Coronary artery (tissue), 2 donors: ENCODE results near the gene SEPTIN5.
"Not testable (repeated sequence)": the region's sequence is repeated elsewhere in the genome, so short reads cannot be mapped to it uniquely, and the experiment has no call there.

Experiments
- DNase-seq: peaks from one replicate; pipeline ENCODE4 v3.0.0-alpha.2; 2017; ENCODE audit warnings: low spot score
- H3K27ac ChIP-seq, 2 donors: fragments of 200-600 bp; sonication (generic); one replicate each; pipeline ENCODE4 v1.5.1; 2016 to 2019
- H3K4me3 ChIP-seq: fragments of 200-600 bp; sonication (generic); 2 replicates; pipeline ENCODE4 v1.5.1; 2016; ENCODE audit warnings: mild to moderate bottlenecking, moderate library complexity
- CTCF ChIP-seq: fragments of 200-600 bp; sonication (generic); IDR thresholded peaks from one replicate; pipeline ENCODE4 v1.5.1; 2019; ENCODE audit warnings: antibody characterized with exemption

SEPTIN5 gene

DNA sequence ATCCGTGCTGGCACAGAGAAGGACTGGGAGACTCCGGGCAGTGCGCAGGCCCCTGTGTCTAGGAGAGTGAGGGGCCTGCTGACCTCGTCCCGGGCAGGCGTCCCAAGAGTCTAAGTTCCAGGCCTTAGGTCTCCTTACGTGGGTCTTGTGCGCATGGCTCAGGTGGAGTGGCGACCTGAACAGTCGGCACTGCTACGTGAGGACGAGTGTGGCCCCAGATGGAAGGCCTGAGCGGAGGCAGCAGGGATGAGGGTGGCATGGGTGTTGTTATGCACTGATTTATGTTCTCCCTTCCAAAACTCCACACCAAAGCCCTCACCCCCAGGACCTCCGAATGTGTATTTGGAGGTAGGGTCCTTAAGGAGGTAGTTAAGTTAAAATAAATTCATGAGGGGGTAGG is 20.7 kb upstream of the SEPTIN5 start:
- no peak overlapping the region for H3K27ac ChIP-seq
- no peak for DNase-seq
- no peak for TF ChIP-seq CTCF
- H3K4me3 ChIP-seq = no peak overlapping the region

DNA sequence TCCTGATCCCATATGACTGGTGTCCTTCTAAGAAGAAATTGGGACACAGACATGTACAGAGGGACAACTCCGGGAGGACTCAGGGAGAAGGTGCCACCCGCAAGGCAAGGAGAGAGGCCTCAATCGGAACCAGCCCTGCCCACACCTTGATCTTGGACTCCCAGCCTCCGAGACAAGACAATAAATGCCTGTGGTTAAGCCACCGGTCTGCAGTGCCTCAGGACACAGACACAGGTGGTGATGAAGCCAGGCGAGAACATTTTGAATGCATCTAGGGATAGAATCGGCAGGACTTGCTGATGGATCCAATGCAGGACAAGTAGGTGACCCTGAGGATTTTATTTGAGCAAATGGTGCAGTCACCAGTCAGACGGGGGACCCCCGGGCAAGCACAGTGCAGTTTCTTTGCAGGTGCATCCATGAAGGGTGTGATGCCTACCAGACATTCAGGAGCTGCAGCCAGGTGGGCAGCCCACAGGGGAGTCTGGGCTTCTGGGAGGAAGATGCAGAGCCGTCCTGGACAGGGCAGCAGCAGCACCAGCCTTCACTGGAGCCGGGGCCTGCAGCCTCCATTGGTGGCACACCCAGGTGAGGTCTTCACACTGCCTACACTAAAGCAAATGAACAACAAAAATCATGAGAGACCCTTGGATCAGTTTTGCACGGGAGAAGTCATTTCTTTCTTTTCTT is 20.2 kb upstream of the SEPTIN5 start:
- DNase-seq = no peak
- Histone ChIP-seq H3K27ac (no peak overlapping the region), H3K4me3 (no peak overlapping the region)
- no peak for TF ChIP-seq CTCF

- no peak for DNase-seq
- TF ChIP-seq CTCF = no peak
- Histone ChIP-seq H3K4me3 (no peak overlapping the region), H3K27ac (no peak overlapping the region)
Observed at GRCh38 chr22:19694696-19695095, 19.6 kb upstream of the SEPTIN5 start.

GRCh38 chr22:19696504-19697276 is 17.6 kb upstream of the SEPTIN5 start:
- Histone ChIP-seq H3K27ac (no peak overlapping the region), H3K4me3 (no peak overlapping the region)
- TF ChIP-seq CTCF = no peak
- no peak for DNase-seq

GRCh38 chr22:19697871-19698270 is 16.4 kb upstream of the SEPTIN5 start:
- H3K27ac ChIP-seq, DNase-seq, H3K4me3 ChIP-seq: not testable (repeated sequence)

DNA sequence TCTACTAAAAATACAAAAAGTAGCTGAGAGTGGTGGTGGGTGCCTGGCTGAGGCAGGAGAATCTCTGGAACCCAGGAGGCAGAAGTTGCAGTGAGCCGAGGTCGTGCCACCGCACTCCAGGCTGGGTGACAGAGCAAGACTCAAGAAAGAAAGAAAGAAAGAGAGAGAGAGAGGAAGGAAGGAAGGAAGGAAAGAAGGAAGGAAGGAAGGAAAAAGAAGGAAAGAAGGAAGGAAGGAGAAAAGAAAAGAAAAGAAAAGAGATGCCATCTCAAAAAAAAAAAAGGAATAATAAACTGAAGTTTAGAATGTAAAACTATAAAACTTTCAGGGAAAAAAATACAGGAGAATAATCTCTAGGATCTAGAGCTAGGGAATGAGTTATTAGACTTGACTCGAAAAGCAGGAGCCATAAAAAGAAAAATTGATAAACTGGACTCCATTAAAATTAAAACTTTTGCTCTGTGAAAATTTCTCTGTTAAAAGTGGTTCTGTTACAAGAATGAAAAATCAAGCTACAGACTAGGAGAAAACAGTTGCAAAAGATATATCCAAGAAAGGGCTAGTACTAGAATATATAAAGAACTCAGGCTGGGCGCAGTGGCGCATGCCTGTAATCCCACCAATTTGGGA is 13.4 kb upstream of the SEPTIN5 start:
- Histone ChIP-seq H3K4me3 (no peak overlapping the region), H3K27ac (no peak overlapping the region)
- DNase-seq = no peak
- TF ChIP-seq CTCF = no peak

- no peak for TF ChIP-seq CTCF
- DNase-seq = no peak
- no peak overlapping the region for H3K27ac ChIP-seq
- no peak overlapping the region for H3K4me3 ChIP-seq
Observed at GRCh38 chr22:19701420-19702145, 12.7 kb upstream of the SEPTIN5 start.
